Stimulated activated naive CD4-positive, alpha-beta T cell treated with Interleukin-2 at 50 U/mL for 16 hours (primary cell): Measurements from ENCODE around the gene WWOX.

Source experiments
- DNase-seq: peaks from one replicate; lab custom pipeline; 2025; lab: John Stamatoyannopoulos, UW

The WWOX gene

DNA sequence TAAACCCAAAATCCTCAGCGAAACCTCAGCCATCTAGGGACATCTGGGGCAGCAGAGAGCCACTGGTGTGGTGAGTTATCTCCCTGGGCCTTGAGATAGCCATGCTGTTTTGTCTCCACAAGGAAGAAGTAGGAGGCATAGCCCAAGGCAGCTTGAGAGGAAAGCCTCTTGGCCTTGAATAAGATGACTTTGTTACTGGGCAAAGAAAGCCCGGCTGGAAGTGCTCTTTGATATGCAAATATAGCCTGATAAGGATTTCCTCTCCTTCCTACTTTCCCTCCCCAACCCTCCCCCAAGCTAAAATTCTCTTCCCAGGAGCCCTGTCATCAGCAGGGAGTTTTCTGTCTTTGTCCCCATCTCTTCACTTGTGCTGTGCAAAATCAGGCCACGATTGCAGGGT lies 806.7 kb downstream of the WWOX start:
- no peak for DNase-seq

DNA sequence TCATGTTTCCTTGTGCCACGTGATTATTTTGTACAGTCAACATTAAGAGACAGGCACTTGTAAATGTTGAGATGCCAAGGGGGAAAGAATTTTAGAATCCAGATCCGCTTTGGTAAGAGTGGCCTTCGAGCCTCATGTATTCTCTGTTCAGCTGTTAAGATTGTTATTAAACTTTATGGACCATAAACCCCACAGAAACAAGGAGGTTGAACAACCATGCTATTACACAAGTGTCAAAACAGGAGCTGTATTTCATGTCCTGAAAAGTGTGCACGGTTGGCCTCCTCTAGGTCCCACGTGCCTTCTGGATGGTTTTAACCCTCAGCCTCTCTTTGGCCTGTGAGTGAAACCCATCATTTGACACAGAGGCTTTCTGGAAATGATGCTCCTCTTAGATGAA lies 809.8 kb downstream of the WWOX start:
- no peak for DNase-seq

DNA sequence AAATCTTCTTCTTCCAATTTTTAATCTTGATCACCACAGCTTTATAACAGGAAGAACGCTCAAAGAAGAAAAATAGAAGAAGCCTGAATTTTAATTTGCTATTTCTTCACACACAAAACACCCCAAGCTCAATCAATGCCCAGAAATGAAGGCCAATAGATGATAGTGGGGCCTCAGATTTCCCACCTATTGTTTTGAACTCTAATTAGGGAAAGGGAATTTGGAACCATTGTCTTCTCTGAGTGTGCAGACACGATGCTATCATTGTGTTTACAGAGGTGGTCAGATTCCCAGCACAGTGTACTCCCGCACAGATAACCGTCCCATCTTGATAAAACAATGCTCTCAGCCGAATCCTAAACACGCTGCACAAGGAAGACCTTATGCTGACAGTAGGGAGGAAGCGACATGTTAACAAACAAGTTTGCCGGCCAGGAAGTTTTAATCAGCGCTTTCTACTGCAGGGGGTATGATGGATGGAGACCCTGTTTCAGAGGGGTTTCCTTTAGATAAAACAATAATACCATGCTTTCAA lies 816.4 kb downstream of the WWOX start:
- DNase-seq, result no peak

DNA sequence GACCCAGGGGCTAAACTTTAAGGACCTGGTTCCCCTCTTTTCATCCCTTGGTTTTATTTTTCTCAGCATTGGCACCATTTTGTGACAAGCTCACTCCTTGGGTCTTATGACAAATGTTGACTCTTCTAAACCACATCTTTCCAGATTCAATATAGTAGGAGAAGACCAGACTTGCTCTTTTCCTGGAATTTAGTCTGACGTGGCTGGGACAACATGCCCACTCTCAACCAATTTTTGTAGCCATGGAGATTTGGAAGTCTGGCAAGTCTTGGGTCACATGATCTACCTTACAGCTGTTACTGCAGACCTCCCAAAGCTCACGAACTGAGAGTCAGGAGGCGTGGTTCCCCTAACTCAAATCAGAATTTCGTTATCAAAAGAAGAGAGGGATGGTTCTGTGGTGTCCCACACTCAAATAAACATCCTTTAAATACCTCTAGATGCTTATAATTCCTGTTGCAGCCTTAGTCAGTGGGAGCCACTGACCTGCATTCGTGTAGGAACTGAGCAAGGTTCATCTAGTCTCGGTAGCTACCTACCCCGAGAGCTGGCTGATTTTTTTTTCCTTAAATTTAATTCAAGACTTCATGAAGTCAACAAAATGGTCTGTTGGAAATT lies 817.6 kb downstream of the WWOX start:
- no peak for DNase-seq

DNA sequence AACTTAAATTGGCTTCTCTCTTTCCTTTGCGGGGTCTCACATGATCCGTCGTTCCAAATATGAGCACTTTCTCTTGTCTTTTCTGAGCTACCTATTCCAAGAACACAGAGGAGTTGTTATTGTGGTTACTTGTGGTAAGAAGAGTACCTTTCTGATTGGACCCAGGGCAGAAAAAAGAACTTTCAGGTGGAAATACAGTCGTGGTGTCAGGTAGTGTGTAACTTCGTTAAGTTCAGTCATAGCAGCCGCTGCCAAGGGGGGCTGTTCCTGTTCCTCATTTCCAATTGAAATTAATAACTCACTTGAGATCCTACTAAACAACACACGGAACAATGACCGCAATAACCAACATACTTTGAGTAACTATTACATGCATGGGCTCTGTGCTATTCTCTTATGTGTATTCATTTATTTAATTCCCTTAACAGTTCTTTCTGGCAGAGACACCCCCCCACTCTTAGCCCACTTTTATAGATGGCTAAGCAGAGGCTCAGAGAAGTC lies 819.4 kb downstream of the WWOX start:
- DNase-seq, result no peak

DNA sequence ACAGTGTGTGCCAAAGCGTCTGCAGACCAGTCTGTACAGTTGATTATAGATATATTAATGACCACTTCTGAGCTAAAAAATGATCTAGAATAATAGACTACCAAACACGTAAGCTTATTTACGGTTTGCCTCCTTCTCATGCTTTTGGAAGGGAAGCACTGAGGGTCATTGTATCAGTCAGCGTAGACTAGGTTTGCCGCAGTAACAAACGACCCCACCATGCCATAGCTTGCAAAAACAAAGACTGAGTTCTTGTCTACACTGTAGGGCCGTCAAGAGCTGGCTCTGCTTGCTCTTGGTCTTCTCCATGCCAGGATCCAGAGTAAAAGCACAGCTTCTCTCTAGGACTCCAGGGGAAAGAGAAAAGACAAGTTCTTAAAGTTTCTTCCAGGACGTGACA lies 820.4 kb downstream of the WWOX start:
- DNase-seq, result no peak

DNA sequence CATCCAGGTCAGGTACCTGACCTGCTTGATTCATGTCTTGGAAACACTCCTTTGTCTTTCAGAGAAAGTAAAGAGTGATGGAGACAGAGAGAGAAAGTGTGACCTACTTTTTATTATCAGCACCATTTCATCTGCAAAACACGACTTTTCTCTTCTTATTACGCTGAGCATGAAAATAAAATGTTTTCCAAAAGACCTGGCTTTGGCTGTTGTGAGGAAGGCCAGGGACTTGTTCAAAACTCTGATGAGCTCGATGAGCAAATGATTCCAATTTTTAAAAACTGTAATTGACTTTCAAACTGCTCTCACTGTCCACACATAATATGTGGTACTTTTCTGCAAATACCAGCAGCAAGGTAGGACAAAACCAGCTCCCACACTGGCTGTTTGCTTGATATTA lies 821.2 kb downstream of the WWOX start:
- no peak for DNase-seq

DNA sequence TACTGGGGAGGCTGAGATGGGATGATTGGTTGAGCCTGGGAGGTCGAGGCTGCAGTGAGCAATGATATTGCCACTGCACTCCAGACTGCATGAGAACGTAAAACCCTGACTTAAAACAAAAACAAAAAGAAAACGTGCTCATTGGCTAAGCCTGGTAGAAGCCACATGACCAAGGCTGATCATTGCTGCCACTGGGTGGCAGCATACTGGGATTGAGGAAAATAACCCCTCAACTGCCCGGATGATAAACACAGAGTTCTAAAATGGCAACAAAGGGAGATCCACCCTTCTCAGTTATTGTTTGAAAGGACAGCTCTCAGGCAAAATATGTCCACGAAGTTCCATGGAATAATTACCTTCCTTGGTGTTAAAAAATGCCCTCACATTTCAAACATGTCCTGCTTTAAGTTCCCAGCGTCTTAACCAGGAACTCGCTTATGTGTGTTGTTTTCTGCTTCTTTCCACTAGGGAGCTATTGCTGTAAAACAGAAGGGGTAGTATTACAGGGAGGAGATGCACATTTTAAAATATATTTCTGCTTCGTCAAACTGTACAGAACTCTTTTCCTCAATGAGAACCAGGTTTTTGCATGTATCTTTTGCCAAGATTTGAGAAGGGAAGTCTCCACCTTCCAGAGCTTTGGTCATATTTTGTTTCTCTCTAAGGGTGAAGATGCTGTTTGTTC lies 825.8 kb downstream of the WWOX start:
- DNase-seq, result no peak

DNA sequence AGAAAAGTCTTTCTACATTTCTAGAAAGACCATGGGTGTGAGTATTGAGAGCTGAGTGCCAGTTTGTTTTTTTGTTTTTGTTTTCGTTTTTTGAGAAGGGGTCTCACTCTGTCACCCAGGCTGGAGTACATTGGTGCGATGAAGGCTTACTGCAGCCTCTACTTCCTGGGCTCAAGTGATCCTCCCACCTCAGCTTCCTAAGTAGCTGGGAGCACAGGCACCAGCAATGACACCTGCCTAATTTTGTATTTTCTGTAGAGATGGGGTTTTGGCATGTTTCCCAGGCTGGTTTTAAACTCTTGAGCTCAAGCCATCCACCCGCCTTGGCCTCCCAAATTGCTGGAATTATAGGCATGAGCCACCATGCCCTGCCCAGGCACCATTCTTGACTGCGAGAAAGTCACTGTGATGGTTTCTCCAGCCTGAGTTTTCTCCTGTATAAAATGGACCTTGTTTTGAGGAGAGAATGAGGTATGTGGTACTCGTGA lies 827.3 kb downstream of the WWOX start:
- DNase-seq, result no peak

DNA sequence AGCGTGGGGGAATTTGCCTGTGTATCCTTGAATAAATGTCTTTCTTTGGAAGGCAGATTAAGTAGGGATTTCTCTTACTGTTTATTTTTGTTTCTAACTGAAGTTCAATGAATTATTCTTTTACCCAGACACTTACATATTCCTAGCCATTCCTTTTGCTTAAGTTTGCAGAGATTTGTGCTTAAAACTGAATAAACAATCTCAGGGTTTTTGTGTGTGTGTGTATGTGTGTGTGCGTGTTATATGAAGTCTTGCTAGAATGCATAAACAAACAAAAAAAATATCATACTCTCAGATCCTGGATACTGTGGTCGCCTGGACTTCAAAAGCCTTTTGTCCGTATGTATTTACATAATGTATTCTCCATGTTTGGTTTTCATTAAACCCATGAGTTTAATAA lies 828.3 kb downstream of the WWOX start:
- DNase-seq, result no peak

DNA sequence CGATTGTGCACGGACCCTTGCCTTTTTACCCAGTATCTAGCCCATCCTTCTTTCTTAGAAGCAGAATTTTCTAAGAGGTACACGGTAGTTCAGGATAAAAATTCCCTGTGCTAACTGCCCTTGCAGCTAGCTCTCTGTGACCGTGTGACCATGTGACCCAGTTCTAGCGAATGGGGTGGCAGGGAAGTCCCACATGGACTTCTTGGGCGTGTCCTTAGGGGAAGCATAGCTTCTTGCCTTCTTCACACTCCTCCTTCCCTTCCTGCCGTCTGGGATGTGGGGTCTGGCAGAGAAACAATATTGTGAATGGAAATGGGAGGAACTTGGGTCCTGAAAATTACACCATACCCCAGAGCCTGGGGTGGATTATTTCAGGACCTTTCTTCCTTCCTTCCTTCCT lies 830.4 kb downstream of the WWOX start:
- no peak for DNase-seq

DNA sequence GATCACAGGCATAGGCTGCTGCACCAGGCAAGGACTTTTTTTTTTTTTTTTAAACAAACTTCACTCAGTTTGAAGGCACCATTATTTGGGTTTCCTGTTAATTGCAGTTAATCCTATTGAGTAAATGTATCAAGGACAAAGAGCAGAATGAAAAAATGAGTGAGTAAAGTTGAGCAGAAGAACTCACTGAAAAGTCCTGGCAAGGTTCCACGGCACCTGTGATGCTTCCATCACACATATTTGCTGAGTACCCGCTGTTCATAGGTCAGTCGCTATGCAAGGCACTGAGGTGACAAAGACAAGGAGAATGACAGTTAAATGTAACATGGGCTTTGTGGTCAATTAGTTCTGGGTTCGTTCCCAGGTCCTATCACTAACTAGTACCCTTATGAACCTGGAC lies 831.1 kb downstream of the WWOX start:
- no peak for DNase-seq

DNA sequence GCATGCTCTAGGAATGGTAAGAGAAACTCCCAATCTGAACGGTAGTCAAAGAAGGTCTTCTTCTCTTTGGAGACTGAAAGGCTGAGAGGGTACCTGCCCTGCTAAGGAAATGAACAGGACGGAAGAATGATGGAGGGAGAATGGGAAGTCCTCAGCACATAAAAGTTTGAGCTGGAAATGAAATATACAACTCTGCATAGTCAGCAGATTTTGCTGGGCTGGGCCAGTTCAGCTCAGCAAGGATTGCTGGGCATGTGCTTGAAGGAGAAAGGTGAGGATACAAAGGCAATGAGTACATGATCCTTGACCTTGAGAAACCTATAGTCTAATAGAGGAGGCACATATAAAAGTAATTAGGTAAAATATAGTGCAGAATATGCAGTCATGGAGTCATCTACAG lies 831.8 kb downstream of the WWOX start:
- no peak for DNase-seq

DNA sequence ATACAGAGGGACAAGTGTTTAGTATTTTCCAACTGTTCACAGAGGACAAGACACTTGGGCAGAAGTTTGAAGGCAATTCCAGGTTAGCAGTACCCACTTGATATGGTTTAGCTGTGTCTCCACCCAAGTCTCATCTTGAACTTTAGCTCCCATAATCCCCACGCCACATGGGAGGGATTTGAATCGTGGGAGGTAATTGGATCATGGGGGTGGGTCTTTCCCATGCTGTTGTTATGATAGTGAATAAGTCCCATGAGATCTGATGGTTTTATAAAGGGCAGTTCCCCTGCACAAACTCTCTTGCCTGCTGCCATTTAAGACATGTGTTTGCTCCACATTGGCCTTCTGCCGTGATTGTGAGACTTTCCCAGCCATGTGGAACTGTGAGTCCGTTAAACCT lies 832.2 kb downstream of the WWOX start:
- DNase-seq, result no peak

DNA sequence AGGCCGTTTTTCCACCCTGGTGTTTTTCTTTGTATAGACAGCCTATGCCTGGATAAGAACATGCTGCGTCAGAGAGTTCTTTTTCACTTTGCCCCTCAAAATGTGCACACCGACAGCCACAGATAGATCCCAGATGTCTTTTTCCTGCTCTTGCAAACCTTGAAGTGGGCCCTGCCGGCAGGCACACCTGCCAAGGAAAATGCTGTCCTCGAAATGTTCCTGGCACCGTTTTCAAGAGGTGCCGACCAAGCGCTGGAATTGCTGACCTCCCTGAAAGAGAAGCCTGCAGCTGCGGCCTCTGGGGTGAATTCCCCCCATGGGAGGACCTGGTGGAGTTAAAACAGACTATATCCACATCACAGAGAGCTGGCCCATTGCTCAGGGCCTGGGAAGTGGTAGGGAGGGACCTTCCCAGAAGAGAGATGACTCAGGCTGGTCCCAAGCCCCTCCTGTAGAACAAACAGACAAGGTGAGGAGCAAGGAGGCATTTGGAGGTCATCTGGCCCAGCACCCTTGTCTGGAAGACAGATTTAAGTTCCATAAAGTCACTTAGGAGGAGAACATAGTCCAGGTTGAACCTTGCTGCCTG lies 833.0 kb downstream of the WWOX start:
- DNase-seq, result no peak

DNA sequence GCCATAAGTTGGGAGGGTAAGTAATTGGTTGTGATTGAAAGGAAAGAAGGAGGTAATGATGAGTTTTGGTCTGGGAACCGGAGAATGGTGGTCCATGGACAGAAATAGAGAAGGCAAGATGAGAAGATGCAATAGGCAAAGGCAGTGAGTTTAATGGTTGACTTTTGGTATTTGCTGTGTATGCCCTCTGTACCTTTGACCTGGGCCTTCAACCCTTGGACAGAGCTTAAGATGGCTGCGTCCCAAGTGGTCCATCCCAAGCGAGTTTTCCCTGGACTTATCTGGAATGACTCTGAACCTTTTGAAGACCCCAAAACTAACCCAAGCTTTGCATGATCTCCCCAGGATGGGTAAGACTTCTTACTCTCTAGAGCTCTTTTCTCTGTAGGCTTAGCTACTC lies 836.6 kb downstream of the WWOX start:
- DNase-seq, result no peak

DNA sequence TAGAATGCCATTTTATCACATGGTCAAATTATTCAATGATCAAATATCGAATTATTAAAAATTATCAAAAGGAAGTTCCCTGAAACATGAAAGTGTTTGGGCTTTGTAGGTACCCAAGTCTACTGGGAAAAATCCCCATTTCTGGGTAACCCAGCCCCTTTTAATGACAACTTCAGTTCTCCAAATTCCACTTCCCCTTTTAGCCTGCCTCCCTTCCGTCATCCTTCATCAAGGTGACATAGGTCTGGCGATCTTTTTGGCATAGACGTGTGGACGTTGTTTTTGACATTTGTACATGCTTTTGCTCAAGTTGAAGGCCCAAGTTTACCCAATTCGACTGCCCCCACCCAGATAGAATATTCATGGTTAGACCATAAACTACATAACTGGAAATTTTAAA lies 840.1 kb downstream of the WWOX start:
- DNase-seq, result no peak

DNA sequence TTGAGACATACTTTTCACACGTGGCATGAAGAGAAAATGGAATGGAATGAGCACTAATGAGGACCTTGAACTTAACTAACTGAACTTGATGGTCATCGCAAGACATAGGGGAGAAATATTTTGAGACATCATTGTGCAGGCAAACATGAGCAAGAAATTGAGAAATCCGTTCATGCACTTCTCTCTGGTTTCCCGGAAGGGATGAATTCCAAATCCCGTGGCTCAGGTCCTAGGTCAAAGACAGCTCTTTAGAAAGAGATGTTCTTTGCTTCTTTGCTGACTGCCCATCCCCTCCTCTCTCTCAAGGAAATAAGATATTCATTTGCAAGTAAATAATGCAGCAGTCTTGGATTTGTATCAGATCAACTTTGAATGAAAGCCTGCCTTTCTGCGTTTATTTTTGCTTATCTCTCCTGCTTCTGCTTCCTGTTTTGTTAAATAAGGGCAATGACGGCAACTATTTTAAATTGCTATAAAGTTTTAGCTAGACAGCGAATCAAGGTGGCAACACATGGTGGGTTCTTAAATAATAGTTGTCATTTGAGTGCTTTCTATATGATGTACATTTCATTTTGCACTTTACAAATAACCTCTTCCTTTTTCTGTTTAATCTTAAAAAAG lies 843.3 kb downstream of the WWOX start:
- no peak for DNase-seq

DNA sequence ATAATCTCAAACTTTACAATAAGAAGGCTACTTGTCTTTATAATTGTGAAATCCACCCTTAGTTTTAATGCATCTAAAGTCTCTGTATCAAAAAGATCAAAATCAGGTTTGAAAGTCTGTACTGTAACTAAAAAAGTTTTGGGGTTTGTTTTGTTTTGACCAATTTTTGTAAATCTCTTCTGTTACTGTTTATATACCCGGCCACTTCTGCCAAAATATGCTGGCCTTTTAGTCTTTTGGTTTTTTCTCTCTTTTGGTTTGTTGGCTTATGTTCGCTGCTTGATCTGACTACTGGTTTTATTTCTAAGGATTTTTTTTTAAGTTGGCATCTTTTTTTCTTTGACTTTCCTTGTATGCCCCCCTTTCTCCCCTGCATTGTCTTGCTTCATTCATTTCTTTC lies 845.9 kb downstream of the WWOX start:
- DNase-seq, result no peak

DNA sequence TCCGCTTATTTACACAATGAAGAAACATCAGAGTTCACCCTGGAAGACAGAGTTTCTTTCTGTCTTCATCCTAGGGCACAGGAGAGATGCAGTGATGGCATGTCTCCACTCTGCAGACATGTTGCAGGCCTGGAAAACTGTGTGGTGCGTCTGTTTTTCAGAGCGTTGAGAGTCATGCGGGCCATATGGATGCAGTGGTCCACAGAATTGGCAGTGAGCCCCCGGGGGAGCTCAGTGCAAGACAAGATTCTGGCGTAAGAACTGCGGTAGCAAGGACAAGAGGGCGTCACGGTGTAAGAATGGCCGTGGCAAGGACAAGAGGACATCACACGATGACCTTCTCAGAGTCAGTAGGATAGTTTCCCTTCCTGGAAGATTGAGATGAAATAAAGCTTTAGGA lies 847.1 kb downstream of the WWOX start:
- no peak for DNase-seq

DNA sequence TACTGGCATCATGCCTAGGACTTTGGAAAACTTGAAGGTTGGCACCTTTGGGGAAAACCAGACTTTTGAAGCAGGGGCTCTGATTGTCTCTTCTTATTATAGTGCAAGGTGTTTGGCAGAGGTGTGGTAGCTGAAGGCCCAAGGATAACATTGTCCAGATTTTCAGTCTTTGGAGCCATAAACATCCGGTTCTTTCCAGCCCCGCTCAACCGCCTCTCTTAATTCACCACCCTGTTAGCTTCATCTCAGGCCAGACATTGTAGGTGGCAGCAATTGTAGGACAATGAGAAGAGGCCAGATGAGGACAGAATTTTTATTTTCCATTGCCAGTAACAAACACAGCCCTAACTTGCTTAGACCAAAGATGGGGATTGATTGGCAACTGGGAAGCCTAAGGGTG lies 851.3 kb downstream of the WWOX start:
- no peak for DNase-seq

DNA sequence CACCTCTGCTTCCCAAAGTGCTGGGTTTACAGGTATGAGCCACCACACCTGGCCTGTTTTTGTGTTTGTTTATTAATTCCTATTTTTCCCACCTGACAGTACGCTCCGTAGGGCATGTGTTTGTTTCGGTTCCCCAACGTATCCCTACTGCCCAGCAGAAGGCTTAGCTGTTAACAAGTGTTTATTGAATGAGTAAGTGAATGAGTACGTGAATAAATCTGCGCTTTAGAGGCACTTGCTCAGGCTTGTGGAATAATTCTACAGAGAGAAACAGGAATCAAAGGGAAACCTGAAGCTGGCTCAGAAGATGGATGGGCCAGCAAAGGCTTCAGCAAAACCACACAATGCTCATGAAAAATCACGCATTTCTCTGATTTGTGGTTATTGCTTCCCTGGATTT lies 853.2 kb downstream of the WWOX start:
- no peak for DNase-seq

DNA sequence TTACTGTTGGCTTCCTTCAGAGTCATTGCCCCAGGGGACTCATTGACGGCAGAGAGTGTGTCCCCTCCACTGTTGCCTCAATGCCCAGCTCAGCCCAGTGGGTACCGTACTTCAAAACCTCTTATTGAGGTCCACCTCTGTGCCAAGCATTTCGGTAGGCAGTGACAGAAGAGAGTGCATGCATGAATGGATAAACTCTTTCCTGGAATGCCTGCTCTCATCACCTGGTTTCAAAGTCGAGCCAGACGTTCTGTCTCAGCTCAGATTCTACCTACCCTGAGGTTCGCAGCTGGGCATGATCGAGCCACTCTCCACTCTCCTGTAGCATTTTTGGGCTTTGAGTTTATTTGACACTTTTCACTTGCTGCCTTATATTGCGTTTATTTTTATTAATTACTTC lies 854.1 kb downstream of the WWOX start:
- no peak for DNase-seq
